ENCODE results near the gene AP1S2. TPM values are rescaled to one million over a fixed set of nuclear protein-coding genes. Genes with fewer than 3 reads are reported as not detected.
"Not testable (repeated sequence)": the region's sequence is repeated elsewhere in the genome, so short reads cannot be mapped to it uniquely, and the experiment has no call there.

The AP1S2 gene
- total RNA-seq, 1 donor from 2014 or later = 77.3 TPM

- no peak for DNase-seq (ENCODE audit: low read depth)
These were observed 1.1 kb upstream of the AP1S2 start for GRCh38 chrX:15855568-15856221.

- DNase-seq (ENCODE audit: low read depth) = peak; percentile 56
These were observed 445 bp downstream of the AP1S2 start for GRCh38 chrX:15854080-15854655.

DNA sequence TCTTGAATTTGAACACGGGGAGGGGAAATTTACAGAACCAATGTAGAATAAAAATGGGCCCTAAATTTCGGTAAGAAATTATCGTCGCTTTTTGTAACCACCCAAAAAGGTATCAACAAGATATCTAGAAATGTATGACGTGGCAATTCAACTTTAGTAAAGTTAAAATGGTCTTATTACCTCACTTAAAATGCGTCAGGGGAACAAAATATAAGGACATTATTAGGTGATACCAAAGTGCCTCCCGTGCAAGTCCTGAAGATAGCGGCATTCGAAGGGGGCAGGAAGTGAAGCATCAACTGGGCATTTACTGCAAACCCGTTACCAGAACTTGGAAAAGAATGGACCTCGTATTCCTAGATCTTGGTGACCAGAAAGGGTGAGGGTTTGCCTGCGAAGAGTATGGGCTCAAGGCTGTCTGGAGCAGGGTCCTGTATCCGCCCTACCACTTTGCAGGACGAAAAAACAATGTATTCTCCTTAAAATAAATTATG lies 980 bp downstream of the AP1S2 start:
- DNase-seq (ENCODE audit: low read depth) = peak; percentile 13

DNA sequence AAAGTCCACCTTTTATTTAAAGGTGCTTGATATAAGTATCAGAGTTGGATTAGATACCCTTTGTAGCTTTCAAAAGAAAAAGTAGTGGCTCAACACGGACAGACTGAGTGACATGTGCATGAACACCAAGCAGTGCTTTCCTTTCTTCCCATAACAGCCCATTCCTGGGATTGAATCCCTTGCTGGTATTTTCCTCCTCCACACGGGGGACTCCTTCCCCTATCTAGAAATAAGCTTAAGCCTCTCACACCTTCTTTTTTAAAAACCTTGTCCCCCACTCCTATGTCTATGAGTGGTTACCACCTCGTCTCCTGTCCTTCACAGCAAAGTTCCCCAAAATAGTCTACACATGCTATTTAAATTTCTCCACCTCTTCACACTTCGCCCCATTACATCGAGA lies 5.1 kb downstream of the AP1S2 start:
- DNase-seq (ENCODE audit: low read depth) = peak; percentile 4

- DNase-seq (ENCODE audit: low read depth) = peak; percentile 31
These were observed 6.0 kb downstream of the AP1S2 start for GRCh38 chrX:15848576-15848975.

DNA sequence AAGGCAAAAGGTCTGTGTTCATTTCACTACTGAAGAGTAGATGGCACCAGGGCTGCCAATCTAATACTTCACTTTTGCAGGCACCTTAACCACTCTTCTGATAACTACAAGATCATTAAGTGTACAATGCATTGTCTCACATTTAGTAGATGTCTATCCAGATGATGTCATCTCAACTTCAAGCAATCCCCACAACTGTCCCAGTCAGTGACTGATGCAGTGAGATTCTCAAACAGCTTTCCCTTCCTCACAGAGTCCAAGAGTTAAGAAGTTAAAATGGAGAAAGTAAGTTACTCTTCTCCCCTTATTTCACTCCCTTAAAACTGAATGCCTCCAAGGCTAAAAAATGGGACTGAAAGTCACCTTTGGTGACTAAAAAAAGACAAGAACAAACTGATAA lies 10.7 kb downstream of the AP1S2 start:
- no peak for DNase-seq (ENCODE audit: low read depth)

GRCh38 chrX:15841853-15842516 lies 12.6 kb downstream of the AP1S2 start:
- no peak for DNase-seq (ENCODE audit: low read depth)

GRCh38 chrX:15838017-15838416 lies 16.6 kb downstream of the AP1S2 start:
- DNase-seq (ENCODE audit: low read depth) = no peak

DNA sequence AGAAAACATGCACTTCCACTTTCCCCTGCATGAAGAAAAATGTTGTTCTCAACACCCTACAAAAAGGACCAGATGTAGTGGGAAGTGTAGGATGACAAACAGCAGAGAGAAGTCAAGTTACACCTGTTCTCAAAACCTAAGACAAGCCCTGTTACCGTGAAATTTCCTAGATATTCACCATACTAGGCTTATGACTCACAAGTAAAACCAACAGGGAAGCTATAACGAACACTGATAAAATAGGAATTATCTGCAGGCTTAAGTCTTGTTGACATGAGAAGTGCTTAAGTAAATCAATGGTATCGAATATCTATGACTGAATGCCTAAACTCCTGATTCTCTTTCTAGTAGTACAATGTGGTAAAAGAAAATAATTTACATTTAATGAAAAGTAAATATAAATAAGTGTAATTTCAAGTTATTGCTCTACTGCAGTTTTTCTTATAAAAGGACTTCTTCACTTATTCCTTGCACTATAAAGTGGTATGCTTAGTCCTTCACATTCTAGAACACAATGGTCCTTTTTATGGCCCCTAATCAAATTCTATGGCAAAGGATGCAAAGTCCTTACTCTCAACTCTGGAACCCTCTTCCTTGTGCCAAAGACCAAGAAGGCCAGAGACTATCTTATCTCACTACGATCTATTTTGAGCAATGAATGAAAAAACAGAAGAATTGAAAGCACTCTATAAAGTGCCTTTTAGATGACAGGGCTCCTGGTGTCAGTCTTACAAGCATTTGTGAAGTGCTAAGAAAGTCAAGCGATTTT lies 19.6 kb downstream of the AP1S2 start:
- DNase-seq (ENCODE audit: low read depth) = no peak

DNA sequence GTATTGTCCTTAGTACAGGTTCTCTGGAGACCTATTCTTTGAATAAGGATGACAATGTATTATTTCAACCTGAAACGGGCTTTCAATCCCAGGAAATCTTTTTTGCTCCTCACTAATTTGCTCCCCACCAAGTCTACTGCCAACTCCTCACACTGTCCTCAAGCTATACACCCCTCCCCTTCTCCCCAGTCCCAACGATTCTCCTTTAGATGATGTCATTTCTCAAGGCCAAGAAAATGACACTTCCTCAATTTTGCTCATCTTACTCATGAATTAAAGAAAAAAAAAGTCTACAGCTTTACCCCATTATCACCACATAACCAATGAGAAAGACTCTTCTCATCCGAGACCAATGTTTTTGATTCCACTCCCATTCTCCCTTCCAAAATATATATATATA lies 20.6 kb downstream of the AP1S2 start:
- DNase-seq (ENCODE audit: low read depth) = no peak

GRCh38 chrX:15831347-15831746 lies 23.3 kb downstream of the AP1S2 start:
- DNase-seq (ENCODE audit: low read depth) = not testable (repeated sequence)

DNA sequence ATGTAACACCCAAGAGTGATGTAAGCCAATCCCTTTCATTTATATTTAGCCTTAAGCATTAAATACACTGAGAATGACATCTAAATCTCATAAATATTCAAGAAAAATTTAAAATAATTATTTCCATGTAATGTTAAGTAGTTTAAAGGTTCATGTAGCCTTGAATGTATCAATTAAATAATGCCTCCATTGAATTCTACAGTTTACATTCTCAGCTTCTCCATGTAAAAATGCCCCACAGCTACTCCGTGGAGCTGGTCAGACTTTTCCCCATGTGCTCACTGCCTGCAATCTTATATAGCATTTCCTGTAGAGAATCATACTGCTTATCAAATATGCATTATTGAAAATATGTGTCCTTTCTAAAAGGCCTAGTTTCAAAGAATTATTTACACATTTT lies 25.4 kb downstream of the AP1S2 start:
- no peak for DNase-seq (ENCODE audit: low read depth)

GRCh38 chrX:15825936-15826335 lies 28.7 kb downstream of the AP1S2 start:
- DNase-seq (ENCODE audit: low read depth) = no peak

- no peak for DNase-seq (ENCODE audit: low read depth)
These were observed 31.7 kb downstream of the AP1S2 start for GRCh38 chrX:15822922-15823321.

GRCh38 chrX:15820106-15821073 lies 34.2 kb downstream of the AP1S2 start:
- peak; percentile 72 for DNase-seq (ENCODE audit: low read depth)

GRCh38 chrX:15816886-15817285 lies 37.7 kb downstream of the AP1S2 start:
- peak; percentile 74 for DNase-seq (ENCODE audit: low read depth)

- no peak for DNase-seq (ENCODE audit: low read depth)
These were observed 38.2 kb downstream of the AP1S2 start for GRCh38 chrX:15816438-15816809.

DNA sequence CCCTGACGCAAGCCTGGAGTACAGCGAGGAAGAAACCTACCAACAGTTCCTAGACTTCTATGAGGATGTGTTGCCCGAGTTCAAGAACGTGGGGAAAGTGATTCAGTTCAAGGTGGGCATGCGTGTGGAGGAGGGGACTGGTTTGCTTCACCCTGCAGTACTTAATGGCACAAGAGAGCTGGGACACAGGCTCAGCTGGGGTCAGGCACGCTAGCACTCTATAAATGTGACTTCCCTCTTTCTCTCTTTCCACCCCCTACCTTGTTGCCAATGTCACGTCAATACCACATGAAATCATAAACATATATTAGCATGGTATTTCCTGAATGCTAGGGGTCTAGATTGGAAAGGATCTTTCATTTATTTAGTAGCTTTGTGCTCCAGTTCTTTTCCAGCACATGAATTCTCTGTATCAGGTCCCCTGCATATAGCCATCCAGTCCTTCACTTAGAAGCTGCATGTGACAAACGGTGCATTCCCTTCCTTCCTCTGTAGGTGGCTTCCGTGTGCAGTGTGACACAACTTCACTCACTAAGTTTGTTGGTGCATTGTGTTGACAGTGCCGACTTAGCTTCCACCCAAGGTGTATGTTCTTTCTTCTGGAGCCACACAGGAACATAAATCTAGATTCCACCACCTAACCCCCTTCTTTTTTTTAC lies 38.7 kb downstream of the AP1S2 start:
- DNase-seq (ENCODE audit: low read depth) = peak; percentile 33

- no peak for DNase-seq (ENCODE audit: low read depth)
These were observed 39.7 kb downstream of the AP1S2 start for GRCh38 chrX:15814771-15815365.

DNA sequence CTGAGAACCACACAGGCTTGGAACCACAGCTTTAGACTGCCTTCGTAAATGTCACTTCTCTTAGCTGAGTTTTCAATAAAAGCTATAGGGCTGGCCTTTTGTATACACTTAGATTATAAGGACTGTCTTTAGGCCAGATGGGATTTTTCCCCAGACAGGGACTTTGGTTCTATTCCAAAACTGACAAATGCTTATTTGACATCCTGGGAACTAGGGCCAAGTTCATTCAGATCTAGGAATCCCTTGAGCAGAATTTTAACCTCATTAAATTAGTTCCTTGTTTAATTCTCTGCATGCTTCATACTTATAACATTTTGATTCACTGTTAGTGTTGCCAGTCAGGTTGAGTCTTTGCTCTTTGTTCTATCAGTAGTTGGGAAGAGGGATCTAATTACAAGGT lies 41.2 kb downstream of the AP1S2 start:
- no peak for DNase-seq (ENCODE audit: low read depth)
